HS-5 (cell line): ENCODE results near the gene BRPF3.
"Not testable (repeated sequence)": the region's sequence is repeated elsewhere in the genome, so short reads cannot be mapped to it uniquely, and the experiment has no call there.

Experiments
- DNase-seq: peaks from one replicate; pipeline ENCODE4 v3.0.0-alpha.2; 2012; ENCODE audit warnings: low read depth

BRPF3 gene

DNA sequence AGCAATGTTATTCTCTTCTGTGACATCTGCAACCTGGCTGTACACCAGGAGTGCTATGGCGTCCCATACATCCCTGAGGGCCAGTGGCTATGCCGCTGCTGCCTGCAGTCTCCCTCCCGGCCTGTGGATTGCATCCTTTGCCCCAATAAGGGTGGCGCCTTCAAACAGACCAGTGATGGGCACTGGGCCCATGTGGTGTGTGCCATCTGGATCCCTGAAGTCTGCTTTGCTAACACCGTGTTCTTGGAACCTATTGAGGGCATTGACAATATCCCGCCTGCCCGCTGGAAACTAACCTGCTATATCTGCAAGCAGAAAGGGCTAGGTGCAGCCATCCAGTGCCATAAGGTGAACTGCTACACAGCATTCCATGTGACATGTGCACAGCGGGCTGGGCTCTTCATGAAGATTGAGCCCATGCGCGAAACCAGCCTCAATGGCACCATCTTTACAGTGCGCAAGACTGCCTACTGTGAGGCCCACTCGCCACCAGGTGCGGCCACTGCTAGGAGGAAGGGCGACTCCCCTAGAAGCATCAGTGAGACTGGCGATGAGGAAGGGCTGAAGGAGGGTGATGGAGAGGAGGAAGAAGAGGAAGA lies 4.6 kb downstream of the BRPF3 start:
- no peak for DNase-seq

DNA sequence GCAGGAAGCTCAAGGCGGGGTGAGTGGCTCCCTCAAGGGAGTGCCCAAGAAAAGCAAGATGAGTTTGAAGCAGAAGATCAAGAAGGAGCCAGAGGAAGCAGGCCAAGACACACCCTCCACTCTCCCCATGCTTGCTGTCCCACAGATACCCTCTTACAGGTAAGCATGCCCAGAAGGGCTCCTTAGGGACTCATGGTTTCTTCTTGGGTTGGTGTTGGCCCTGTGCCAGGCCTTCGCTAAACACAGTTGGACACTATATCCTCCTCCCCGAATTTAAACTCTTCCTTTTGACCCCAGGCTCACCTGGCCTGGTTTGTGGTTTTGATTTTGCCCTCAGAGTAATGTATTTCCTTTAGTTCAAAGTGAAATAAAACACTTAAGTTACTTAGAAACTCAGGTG lies 5.1 kb downstream of the BRPF3 start:
- no peak for DNase-seq

DNA sequence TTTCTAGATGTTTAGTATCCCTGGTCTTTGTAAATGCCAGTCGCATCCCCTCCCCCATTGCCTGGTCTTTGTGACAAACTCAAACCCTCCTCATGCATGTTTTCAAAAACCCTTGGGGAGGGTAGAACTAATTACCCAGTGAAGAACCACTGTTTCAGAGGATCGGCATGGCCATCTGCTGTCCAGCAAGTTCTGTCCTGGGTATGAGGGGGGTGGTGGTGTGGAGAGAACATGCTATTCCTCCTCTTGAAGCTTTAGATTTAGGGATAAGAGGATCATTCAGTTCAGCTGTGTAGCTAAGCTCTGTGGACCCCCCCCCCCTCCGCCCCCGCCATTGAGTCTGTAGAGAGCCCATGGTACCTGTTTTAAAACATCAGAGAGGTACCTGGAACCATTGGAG lies 5.6 kb downstream of the BRPF3 start:
- DNase-seq: no peak

DNA sequence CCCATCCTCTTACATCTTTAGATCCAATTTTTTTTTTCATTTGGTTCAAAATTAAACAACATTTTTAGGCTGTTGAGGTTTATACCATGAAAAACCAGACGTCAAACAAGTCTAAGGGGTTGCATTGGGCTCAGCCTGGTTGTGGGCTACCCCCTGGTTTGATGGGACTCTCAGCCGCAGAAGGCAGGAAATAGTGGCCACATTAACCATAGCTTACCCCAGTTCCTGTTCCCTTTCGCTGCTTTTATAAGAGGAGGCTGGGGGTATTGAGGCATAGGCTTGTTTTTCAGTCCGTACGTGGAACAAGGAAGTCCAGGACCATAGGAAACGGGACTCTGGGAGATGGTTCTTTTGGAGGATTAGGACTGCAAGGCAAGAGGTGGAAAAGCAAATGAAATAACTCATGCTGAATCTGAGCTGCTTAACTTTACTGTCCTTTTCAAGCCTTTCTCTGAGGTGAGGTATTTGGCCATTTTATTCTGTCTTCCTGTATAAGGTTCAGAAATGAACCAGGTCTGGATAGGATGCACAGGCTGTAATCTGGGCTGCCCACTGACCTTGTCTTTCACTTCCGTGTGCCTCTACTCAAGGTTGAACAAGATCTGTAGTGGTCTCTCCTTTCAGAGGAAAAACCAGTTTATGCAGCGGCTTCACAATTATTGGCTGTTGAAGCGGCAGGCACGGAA lies 7.7 kb downstream of the BRPF3 start:
- DNase-seq: no peak

DNA sequence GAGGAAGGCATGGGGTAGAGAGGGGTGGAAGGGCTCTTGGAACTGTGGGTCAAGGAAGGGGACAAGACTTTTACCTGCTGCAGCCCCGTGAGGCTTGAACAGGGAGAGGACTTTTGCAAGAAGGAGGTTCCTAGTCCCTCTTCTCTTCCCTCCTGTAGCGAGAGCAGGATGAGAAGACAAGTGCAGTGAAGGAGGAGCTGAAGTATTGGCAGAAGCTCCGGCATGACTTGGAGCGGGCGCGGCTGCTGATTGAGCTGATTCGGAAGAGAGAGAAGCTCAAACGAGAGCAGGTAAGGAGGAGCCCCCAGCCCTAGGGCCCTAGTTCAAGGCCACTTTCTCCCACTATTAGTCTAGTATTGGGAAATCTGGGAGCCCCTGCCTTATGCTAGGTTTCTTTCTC lies 10.6 kb downstream of the BRPF3 start:
- no peak for DNase-seq

DNA sequence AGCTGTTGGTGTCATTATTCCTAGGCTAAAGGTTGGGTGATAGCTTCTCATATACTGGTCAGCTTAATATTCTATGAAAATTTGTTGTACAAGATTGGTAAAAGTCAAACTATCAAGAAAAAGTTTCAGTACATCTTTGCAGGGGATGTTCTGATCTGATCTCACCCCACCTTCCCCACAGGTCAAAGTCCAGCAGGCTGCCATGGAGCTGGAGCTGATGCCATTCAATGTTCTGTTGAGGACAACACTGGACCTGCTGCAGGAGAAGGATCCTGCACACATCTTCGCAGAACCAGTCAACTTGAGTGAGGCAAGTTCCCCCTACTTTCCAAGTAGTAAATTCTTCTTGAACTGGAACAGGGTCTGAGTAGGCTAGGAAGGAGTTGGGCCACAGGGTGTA lies 13.1 kb downstream of the BRPF3 start:
- DNase-seq: no peak

DNA sequence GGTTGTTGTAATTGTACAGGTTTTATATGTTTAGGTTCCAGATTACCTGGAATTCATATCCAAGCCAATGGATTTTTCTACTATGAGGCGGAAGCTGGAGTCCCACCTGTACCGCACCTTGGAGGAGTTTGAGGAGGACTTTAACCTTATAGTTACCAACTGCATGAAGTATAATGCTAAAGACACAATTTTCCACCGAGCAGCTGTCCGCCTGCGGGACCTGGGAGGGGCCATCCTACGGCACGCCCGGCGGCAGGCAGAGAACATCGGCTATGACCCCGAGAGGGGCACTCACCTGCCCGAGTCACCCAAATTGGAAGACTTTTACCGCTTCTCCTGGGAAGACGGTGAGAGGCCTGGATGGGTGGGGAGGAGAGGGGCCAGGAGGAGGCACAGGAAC lies 13.6 kb downstream of the BRPF3 start:
- DNase-seq: no peak

DNA sequence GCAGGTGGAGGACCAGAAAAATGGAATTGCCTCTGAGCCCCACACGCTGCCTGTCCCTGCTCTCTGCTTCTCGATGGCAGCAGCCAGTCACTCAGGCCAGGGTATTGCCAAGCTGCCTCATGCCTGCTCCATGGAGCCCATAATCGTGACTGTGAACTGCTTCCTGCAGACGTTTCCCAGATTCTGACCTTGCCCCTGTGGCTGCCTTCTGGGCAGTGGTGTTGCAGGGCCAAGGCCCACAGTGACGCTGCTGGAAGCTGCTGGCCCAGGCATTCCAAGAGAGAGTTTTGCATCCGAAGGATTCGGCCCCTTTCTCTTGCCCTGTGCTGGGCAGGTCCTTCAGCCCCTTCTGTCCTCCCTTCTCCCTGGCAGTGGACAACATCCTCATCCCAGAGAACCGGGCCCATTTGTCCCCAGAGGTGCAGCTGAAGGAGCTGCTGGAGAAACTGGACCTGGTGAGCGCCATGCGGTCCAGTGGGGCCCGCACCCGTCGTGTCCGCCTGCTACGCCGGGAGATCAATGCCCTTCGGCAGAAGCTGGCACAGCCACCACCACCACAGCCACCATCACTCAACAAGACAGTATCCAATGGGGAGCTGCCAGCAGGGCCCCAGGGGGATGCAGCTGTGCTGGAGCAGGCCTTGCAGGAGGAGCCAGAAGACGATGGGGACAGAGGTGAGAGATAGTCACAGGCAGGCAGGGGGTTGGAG lies 14.5 kb downstream of the BRPF3 start:
- DNase-seq: no peak

DNA sequence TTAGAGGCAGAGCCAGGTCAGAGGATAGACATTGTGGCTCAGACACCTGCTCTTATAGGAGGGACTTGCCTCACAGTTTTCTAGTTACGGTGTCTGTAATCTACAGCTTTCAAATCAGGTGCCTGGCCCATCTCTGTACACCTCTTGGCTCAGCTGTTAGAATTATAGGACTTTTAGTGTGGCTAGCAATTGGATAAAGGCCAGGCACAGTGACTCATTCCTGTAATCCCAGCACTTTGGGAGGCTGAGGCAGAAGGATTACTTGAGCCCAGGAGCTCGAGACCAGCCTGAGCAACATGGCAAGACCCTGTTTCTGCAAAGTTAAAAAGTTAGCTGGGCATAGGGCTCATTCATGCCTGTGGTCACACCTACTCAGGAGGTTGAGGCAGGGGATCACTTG lies 20.0 kb downstream of the BRPF3 start:
- no peak for DNase-seq

DNA sequence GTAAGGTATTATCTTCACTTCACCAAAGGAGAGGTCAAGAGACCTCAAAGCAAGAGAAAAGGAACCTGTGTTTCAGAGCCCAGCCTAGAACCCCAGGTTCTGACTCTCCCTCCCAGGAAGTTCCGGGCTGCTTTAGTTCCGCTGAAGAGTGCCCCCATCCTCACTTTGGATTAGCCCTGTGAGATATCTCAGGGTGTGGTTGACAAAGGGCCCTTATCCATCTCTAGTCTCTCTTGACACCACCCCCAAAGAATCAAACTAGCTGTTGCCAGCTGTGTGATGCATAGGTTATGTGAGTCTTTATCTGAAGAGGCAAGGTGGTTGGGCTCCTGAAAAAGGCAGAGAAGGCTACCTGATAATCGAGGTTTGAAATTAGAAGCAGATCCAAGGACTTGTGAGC lies 20.6 kb downstream of the BRPF3 start:
- DNase-seq: no peak

DNA sequence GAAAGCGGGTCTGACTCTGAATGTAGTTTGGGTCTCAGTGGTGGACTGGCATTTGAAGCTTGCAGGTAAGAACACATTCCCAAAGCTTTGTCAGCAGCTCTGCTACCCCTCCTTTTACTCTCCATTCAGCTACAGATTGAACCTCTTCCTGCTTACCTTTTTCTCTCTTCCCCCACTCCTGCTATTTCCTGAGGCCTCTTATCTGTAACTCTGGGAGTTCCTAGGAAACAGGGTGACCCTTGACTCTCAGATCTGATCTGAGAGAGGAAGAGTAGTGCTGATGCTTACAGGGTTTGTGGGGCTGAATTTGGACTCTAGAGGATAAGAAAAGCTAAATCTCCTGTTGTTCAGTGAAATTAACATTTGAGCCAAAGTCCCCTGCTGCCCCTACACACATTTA lies 21.4 kb downstream of the BRPF3 start:
- no peak for DNase-seq

DNA sequence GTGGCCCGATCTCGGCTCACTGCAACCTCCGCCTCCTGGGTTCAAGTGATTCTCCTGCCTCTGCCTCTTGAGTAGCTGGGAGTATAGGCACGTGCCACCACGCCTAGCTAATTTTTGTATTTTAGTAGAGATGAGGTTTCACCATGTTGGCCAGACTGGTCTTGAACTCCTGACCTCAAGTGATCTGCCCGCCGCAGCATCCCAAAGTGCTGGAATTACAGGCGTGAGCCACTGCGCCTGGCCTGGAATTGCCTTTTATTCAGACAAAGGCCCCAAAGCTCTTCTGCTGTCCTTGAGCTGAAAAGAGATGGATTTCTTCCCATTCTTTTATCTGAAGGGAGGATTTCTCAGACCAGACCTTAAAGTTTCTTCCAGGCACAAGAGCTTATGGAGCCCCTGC lies 22.0 kb downstream of the BRPF3 start:
- not testable (repeated sequence) for DNase-seq

DNA sequence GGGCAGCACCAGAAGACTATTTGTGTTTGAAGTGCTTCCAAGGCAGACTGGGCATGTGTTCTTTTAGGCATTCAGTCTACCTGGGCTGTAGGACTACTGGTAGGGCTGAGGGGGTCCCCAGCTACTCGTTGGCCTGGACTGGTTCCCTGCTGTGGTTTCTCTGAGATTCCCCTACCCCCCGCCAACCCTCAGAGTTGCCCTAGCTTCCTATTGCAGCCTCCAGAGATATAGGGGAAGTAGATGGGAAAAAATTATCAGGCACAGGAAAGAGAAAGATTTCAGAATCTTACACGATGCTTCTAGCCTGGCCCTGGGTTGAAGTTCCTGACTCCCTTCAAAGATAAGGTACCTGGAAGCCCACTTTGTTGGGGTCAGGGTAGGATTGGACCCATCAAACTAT lies 22.5 kb downstream of the BRPF3 start:
- DNase-seq: no peak

DNA sequence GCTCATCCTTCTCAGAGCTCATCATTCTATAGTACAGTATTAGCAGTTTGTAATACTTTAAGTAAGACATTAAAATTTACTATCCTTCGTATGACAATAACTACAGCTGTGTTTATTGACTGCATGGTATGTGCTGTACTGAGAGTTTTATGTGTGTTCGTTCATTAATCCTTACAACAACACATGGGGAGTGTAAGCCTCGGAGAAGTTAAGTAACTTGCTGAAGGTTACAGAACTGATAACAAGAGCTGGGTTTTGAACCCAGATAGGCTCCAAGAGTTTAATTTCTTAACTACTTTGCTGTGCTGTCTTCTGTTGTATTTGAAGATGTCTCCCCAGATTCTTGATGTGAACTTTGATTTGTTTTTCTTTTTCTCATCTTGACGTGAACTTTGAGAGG lies 23.7 kb downstream of the BRPF3 start:
- DNase-seq: no peak

DNA sequence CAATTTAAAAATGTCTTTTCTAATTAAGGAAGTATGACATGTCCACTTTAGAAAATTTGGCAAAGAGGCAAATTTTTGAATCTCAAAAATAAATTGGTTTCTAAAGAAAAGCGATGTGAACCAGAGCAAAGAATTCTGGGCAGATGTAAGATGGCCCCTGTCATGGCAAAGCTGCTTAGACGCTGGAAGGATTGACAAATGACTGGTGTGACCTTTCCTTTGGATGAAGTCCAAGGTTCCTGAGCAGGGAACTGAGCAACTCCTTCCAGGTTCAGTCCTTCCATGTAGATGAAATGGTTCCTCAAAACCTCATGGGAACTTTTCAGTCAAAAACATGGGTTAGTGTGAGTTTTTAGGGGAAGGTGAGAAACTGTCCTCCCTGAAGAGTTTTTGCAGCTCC lies 25.1 kb downstream of the BRPF3 start:
- DNase-seq: no peak

DNA sequence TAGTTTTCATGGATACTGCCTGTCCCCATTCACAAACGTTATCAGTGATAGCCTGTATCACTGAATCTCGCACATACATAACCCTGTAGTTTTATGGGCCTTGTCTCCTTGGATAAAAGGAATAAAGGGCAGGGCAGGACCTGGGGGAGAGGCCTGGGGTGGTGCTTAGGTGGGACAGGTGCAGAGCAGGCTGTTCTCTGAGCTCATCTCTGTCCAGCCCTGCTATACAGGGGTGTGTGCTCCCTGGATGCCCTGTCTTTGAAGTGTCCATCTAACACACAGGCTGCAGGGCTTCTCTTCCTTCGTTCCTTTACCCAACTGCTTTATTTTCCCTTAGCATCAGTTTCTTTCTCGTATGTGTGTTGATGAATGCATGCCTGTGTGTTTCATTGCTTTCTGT lies 26.4 kb downstream of the BRPF3 start:
- DNase-seq: no peak

DNA sequence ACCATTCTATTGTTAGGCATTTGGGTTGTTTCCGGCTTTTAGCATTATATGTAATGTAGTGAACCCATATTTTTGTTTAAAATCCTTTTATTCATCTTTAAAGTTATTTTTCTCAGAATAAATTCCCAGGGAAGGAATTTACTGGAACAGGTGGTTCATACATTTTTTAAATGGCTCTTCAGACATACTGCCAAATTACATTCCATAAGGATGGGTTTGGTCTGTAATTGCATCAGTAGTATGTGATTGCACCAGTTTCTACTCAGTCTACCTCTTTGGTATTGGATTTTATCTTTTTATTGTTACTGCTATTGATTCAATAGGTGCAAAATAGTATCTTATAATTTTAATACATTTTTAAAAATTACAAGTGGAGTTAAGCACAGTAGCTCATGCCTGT lies 27.2 kb downstream of the BRPF3 start:
- no peak for DNase-seq

DNA sequence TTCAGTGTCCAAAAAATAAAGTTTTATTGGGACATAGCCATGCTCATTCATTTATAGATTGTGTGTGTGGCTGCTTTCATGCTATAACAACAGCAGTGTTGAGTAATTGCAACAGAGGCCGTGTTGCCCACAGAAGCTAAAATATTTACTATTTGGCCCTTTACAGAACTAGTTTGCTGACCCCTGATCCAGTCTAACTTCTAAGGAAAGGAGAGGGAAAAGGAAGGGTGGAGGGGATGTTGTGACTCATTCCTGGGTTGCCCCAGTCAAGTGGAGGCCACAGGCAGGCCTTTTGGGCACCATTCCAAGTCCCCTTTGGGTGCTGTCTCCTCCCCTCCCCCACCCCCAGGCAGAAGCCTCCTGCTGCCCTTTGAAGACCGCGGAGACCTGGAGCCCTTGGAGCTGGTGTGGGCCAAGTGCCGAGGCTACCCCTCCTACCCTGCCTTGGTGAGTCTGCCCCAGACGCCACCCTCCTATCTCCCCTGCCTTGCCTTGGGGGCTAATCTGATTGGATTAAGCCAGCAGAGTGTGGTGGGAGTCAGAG lies 28.4 kb downstream of the BRPF3 start:
- no peak for DNase-seq

DNA sequence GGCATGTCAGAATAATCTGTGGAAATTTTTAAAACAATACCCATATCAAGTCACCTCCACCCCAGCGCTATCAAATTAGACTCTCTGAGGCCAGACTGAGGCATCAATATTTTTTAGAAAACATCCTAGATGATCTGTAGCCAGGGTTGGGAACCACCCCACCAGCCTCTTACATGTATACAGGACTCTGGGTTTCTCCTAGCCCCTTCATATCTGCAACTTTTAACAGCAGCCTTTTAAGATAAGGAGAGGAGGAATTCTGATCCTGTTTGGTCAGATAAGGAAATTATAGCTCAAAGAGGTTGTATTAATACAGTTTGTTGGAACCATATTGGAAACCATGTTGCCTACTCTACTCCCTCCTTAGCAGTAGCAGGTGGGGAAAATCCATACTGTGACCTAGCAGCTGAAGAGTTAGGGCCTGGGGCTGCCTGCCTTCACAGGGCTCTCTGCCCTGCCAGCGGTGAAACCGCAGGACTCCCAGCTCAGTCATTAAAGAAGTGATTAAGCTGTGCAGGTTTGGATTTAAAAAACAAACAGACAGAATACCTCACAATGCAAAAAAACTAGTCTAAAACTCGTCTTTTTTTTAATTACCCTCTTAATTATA lies 30.0 kb downstream of the BRPF3 start:
- DNase-seq: no peak

DNA sequence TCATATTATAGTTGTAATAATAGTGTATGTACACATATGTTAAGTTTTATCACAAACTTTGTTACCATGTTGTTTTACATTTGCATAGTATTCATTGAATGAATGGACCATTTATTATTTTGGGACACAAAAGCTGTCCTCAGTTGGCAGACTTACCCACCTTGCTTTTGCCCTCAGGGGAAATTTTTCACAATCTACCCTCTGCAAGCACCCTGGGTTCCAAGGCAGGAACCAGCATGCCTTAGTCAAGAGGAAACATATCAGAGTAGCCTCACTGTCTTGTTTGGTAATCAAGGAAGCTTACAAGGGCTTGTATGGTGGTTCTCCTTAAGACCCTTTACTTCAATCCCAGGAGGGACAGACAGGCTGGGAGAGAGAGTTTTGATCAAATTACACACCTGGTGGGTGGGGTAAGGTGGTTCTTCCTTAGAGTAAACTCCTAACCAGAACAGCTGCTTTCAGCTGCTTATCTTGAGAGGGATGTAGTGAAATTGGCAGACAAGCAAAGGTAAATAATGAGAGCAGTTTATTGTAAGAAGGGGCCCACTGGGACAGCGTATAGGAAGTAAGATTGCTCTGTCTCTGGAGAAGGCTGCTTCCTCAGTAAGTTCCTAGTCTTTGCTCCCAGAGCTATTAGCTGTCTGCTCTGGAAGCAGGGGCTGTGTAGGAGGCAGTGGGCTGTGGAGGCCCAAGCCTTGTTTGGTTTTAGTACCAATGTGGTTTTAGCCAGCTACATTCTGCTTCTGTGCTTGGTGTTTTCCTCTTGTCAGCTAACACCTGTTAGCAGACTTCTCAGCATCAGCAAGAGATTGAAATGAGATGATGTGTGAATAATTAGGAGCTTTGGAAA lies 31.1 kb downstream of the BRPF3 start:
- no peak for DNase-seq

DNA sequence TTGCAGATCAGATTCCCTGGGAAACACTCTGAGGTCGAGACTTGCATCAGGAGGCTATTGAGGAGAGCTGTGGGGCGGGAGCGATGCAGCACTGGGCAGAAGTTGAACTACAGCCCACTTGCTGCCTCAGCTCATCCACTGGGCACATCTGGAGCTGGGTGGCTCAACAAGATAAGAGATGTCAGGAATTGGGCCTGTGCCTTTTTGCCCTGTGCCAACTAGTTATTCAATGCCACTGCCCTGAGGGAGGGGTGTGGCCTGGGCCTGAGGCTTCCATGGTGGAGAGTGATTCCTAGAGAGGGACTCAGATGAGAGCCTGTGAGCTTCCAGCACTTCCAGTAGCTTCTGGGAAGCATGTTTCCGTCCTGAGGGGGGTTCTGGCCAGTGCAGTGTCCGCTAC lies 32.7 kb downstream of the BRPF3 start:
- no peak for DNase-seq

DNA sequence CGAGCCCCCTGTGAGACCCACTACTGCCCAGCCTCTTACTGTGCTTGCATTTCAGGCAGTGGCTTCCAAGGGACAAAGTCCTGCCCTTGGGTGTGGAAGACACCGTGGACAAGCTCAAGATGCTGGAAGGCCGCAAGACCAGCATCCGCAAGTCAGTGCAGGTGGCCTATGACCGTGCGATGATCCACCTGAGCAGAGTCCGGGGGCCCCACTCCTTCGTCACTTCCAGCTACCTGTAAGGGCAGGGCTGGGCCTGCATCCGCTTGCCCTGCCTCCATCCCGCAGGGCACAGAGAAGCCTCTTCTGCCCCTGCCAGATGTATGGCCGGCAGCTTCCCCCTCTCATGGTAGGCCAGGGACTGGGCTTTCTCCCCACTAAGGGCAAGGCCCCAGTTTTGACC lies 33.8 kb downstream of the BRPF3 start:
- no peak for DNase-seq
